ENCODE results near the gene TNS3.

TNS3 gene

DNA sequence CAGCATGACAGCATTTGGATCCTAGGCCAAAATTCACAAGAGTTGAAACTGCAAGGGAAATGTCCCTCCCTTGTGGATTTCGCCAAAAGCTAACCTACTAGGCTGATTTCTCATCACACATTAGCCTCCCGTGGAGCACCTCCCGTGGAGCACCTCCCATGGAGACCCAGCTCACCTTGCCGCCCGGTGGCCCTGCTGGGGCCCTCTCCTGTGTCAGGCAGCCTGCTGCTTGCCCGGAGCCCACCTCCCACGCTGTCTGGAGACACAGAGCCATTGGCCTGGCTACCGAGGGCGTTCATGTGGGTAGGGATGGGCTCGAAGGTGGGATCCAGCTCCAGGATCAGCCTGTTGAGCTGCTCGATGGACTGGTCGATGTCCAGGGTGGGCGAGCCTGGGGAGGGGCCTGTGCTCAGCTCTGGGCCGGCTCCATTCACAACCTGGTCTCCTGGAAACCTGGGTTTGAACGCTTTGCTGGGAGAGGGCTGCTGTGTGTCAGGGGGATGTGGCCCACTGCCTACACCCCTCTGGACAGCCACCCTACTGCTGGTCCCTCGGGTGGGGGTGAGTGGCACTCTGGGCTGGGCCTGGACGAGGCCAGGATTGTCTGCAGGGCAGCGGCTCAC, 213.6 kb downstream of the TNS3 start:
- H3K36me3 ChIP-seq (ENCODE audit: control insufficient read depth, insufficient read depth, low read length) = peaks cover 16% of the 10 kb centered on the region

GRCh38 chr7:47367369-47367768, 214.5 kb downstream of the TNS3 start:
- no peak overlapping the region for H3K9ac ChIP-seq (ENCODE audit: low read length)
- H3K4me1 ChIP-seq (ENCODE audit: control insufficient read depth, insufficient read depth, low read length) = peaks cover 20% of the 10 kb centered on the region
- H3K9me3 ChIP-seq (ENCODE audit: control insufficient read depth, low read length) = no peaks in the 10 kb centered on the region
- no peak overlapping the region for H3K4me3 ChIP-seq (ENCODE audit: low read length)
- peaks cover 16% of the 10 kb centered on the region for H3K36me3 ChIP-seq (ENCODE audit: control insufficient read depth, insufficient read depth, low read length)
- no peaks in the 10 kb centered on the region for H3K27me3 ChIP-seq (ENCODE audit: control insufficient read depth, insufficient read depth, low read length)

More for the DNA sequence above, 213.6 kb downstream of the TNS3 start:
- Histone ChIP-seq H3K9me3 (ENCODE audit: control insufficient read depth, low read length) (no peaks in the 10 kb centered on the region), H3K4me3 (ENCODE audit: low read length) (no peak overlapping the region), H3K4me1 (ENCODE audit: control insufficient read depth, insufficient read depth, low read length) (peaks cover 30% of the 10 kb centered on the region), H3K27me3 (ENCODE audit: control insufficient read depth, insufficient read depth, low read length) (no peaks in the 10 kb centered on the region), H3K9ac (ENCODE audit: low read length) (no peak overlapping the region)

DNA sequence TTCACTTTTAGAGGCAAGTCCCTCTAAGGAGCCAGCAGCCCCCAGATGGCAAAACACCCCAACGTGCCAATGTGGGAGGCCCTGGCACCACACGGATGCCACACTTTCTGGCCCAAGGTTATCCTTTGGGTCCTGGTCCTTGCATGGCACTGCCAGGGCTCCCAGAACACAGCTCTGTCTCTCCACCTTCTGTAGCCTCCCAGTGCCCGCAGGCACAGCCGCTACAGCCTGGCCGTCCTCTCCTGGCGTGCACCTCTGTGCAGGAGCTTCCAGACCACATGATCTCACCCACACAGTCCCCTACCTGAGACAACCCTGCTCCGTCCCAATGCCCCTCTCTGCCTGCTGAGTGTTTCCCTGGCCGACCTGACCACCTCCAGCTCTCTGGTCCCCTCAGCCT, 215.0 kb downstream of the TNS3 start:
- Histone ChIP-seq H3K9me3 (ENCODE audit: control insufficient read depth, low read length) (no peaks in the 10 kb centered on the region), H3K9ac (ENCODE audit: low read length) (no peak overlapping the region), H3K4me3 (ENCODE audit: low read length) (no peak overlapping the region), H3K36me3 (ENCODE audit: control insufficient read depth, insufficient read depth, low read length) (peaks cover 16% of the 10 kb centered on the region), H3K4me1 (ENCODE audit: control insufficient read depth, insufficient read depth, low read length) (peaks cover 16% of the 10 kb centered on the region), H3K27me3 (ENCODE audit: control insufficient read depth, insufficient read depth, low read length) (no peaks in the 10 kb centered on the region)

DNA sequence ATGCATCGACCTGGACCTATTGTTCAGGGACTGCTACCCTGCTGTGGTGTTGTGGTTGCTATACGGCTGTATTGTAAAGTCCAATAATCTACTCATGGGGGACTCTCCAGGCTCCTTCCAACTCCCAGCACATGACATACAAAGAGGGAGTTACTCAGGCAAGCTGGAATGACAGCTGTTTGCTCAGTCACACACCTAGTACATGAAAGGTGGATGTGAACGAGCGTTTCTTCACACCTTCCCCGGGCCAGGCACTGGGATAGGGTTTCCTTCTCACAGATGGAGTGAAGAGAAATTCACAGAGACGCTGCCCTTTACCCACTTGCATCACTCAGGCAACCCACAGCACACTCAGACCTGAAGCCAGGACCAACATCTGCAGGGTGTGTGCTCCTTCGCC, 215.7 kb downstream of the TNS3 start:
- peaks cover 16% of the 10 kb centered on the region for H3K36me3 ChIP-seq (ENCODE audit: control insufficient read depth, insufficient read depth, low read length)
- H3K4me1 ChIP-seq (ENCODE audit: control insufficient read depth, insufficient read depth, low read length) = peaks cover 9% of the 10 kb centered on the region
- H3K4me3 ChIP-seq (ENCODE audit: low read length) = no peak overlapping the region
- H3K27me3 ChIP-seq (ENCODE audit: control insufficient read depth, insufficient read depth, low read length) = no peaks in the 10 kb centered on the region
- H3K9ac ChIP-seq (ENCODE audit: low read length) = no peak overlapping the region
- no peaks in the 10 kb centered on the region for H3K9me3 ChIP-seq (ENCODE audit: control insufficient read depth, low read length)

GRCh38 chr7:47362984-47363383, 218.9 kb downstream of the TNS3 start:
- Histone ChIP-seq H3K27me3 (ENCODE audit: control insufficient read depth, insufficient read depth, low read length) (no peaks in the 10 kb centered on the region), H3K9me3 (ENCODE audit: control insufficient read depth, low read length) (no peaks in the 10 kb centered on the region), H3K9ac (ENCODE audit: low read length) (no peak overlapping the region), H3K36me3 (ENCODE audit: control insufficient read depth, insufficient read depth, low read length) (peaks cover 6% of the 10 kb centered on the region), H3K4me3 (ENCODE audit: low read length) (no peak overlapping the region), H3K4me1 (ENCODE audit: control insufficient read depth, insufficient read depth, low read length) (peaks cover 8% of the 10 kb centered on the region)

DNA sequence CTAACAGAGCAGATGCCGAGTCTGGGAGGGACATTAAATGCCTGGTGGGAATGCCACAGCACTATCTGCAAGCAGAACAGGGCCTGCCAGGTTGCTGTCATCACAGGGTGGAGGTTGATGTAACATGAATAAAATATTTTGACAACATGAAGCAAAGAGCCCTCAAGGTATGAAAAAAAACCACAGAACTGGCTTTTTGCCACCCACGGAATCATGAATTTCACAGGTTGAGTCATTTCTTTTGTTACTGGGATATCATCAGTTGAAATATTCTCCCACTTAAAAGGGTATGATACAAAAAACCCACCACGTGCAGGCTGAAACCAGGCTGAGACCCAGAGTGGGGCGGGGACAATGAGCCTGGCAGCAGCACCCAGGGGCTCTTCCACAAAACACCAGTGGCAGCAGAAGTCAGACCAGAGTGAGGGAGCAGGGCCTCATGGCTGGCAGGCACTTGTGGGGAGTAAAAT, 220.1 kb downstream of the TNS3 start:
- Histone ChIP-seq H3K4me3 (ENCODE audit: low read length) (no peak overlapping the region), H3K27me3 (ENCODE audit: control insufficient read depth, insufficient read depth, low read length) (no peaks in the 10 kb centered on the region), H3K4me1 (ENCODE audit: control insufficient read depth, insufficient read depth, low read length) (peaks cover 13% of the 10 kb centered on the region), H3K9ac (ENCODE audit: low read length) (no peak overlapping the region), H3K9me3 (ENCODE audit: control insufficient read depth, low read length) (no peaks in the 10 kb centered on the region), H3K36me3 (ENCODE audit: control insufficient read depth, insufficient read depth, low read length) (no peaks in the 10 kb centered on the region)

DNA sequence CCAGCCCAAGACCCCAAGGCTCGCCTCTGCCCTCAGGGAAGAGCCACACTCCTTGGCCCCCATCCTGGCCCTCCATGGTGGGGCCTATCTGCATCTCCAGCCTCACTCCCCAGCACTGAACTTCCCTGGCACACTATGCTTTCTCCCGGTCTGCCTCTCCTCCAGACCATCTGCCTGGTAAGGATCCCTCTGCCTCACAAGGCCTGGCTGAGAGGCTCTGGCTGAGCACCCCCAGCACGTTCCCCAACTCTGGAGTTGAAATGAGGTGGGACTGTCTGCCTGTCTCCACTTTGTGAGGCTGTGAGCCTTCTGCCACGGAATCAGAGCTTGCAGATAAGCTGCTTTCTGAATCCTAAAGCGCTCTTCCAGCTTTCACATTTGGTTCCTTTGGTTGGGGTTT, 220.7 kb downstream of the TNS3 start:
- H3K36me3 ChIP-seq (ENCODE audit: control insufficient read depth, insufficient read depth, low read length) = no peaks in the 10 kb centered on the region
- H3K27me3 ChIP-seq (ENCODE audit: control insufficient read depth, insufficient read depth, low read length) = no peaks in the 10 kb centered on the region
- no peak overlapping the region for H3K4me3 ChIP-seq (ENCODE audit: low read length)
- H3K9ac ChIP-seq (ENCODE audit: low read length) = no peak overlapping the region
- no peaks in the 10 kb centered on the region for H3K9me3 ChIP-seq (ENCODE audit: control insufficient read depth, low read length)
- H3K4me1 ChIP-seq (ENCODE audit: control insufficient read depth, insufficient read depth, low read length) = peaks cover 15% of the 10 kb centered on the region

GRCh38 chr7:47360301-47360900, 221.5 kb downstream of the TNS3 start:
- H3K4me3 ChIP-seq (ENCODE audit: low read length) = no peak overlapping the region
- no peaks in the 10 kb centered on the region for H3K9me3 ChIP-seq (ENCODE audit: control insufficient read depth, low read length)
- no peaks in the 10 kb centered on the region for H3K27me3 ChIP-seq (ENCODE audit: control insufficient read depth, insufficient read depth, low read length)
- H3K9ac ChIP-seq (ENCODE audit: low read length) = no peak overlapping the region
- H3K36me3 ChIP-seq (ENCODE audit: control insufficient read depth, insufficient read depth, low read length) = no peaks in the 10 kb centered on the region
- peaks cover 24% of the 10 kb centered on the region for H3K4me1 ChIP-seq (ENCODE audit: control insufficient read depth, insufficient read depth, low read length)

- Histone ChIP-seq H3K36me3 (ENCODE audit: control insufficient read depth, insufficient read depth, low read length) (no peaks in the 10 kb centered on the region), H3K9me3 (ENCODE audit: control insufficient read depth, low read length) (no peaks in the 10 kb centered on the region), H3K4me3 (ENCODE audit: low read length) (no peak overlapping the region), H3K27me3 (ENCODE audit: control insufficient read depth, insufficient read depth, low read length) (no peaks in the 10 kb centered on the region), H3K9ac (ENCODE audit: low read length) (no peak overlapping the region), H3K4me1 (ENCODE audit: control insufficient read depth, insufficient read depth, low read length) (peaks cover 37% of the 10 kb centered on the region)
These were observed 222.8 kb downstream of the TNS3 start for GRCh38 chr7:47358944-47359588.

DNA sequence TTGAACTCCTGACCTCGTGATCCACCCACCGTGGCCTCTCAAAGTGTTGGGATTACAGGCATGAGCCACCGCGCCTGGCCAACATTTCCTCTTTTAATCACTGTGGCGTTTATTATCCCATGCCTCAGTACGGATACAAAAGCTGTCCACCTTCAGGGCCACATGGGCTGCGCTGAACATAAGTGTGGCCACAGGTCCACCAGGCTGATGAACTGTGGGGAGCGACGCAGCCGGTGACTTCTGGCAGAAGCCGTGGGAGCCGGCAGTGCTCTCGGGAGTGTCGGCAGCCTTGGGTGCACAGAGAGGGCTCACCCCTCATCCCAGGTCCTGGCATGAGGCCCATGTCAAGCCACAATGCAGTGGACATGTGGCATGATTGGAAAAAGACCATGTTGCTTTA, 223.6 kb downstream of the TNS3 start:
- Histone ChIP-seq H3K4me1 (ENCODE audit: control insufficient read depth, insufficient read depth, low read length) (peaks cover 42% of the 10 kb centered on the region), H3K27me3 (ENCODE audit: control insufficient read depth, insufficient read depth, low read length) (no peaks in the 10 kb centered on the region), H3K4me3 (ENCODE audit: low read length) (no peak overlapping the region), H3K9me3 (ENCODE audit: control insufficient read depth, low read length) (no peaks in the 10 kb centered on the region), H3K36me3 (ENCODE audit: control insufficient read depth, insufficient read depth, low read length) (no peaks in the 10 kb centered on the region), H3K9ac (ENCODE audit: low read length) (no peak overlapping the region)

GRCh38 chr7:47357863-47358262, 224.0 kb downstream of the TNS3 start:
- Histone ChIP-seq H3K27me3 (ENCODE audit: control insufficient read depth, insufficient read depth, low read length) (no peaks in the 10 kb centered on the region), H3K4me1 (ENCODE audit: control insufficient read depth, insufficient read depth, low read length) (peaks cover 42% of the 10 kb centered on the region), H3K9me3 (ENCODE audit: control insufficient read depth, low read length) (no peaks in the 10 kb centered on the region), H3K36me3 (ENCODE audit: control insufficient read depth, insufficient read depth, low read length) (no peaks in the 10 kb centered on the region), H3K9ac (ENCODE audit: low read length) (no peak overlapping the region), H3K4me3 (ENCODE audit: low read length) (no peak overlapping the region)

GRCh38 chr7:47357361-47357760, 224.6 kb downstream of the TNS3 start:
- Histone ChIP-seq H3K4me1 (ENCODE audit: control insufficient read depth, insufficient read depth, low read length) (peaks cover 42% of the 10 kb centered on the region), H3K9me3 (ENCODE audit: control insufficient read depth, low read length) (no peaks in the 10 kb centered on the region), H3K9ac (ENCODE audit: low read length) (no peak overlapping the region), H3K4me3 (ENCODE audit: low read length) (no peak overlapping the region), H3K27me3 (ENCODE audit: control insufficient read depth, insufficient read depth, low read length) (no peaks in the 10 kb centered on the region), H3K36me3 (ENCODE audit: control insufficient read depth, insufficient read depth, low read length) (no peaks in the 10 kb centered on the region)
